Mucosa of rectum (tissue), 2 donors: ENCODE data around the gene NPAS3.
A peak's percentile ranks its signal among the peaks of the same experiment; 100 is the strongest.

Source experiments
- H3K27ac ChIP-seq, 2 donors: one replicate each; pipeline ENCODE4 v1.7.0; 2013; ENCODE audit warnings: inconsistent platforms in 2 of 2, low read depth in 2 of 2, low read length in 2 of 2
- H3K27me3 ChIP-seq, 2 donors: one replicate each; pipeline ENCODE4 v1.7.0; 2013; ENCODE audit warnings: low read length in 2 of 2; ENCODE audit not compliant: control insufficient read depth in 2 of 2, insufficient read depth in 2 of 2
- H3K36me3 ChIP-seq, 2 donors: one replicate each; pipeline ENCODE4 v1.7.0; 2013; ENCODE audit warnings: low read length in 2 of 2; ENCODE audit not compliant: control insufficient read depth in 2 of 2, insufficient read depth in 2 of 2
- H3K4me1 ChIP-seq, 2 donors: one replicate each; pipeline ENCODE4 v1.7.0; 2013; ENCODE audit warnings: low read length in 2 of 2, mild to moderate bottlenecking in 1 of 2; ENCODE audit not compliant: control insufficient read depth in 2 of 2, insufficient read depth in 2 of 2
- H3K4me3 ChIP-seq, 2 donors: one replicate each; pipeline ENCODE4 v1.7.0; 2013; ENCODE audit warnings: low read length in 2 of 2
- H3K9ac ChIP-seq, 2 donors: one replicate each; pipeline ENCODE4 v1.7.0; 2013; ENCODE audit warnings: low read length in 2 of 2, low read depth in 1 of 2, mild to moderate bottlenecking in 1 of 2
- H3K9me3 ChIP-seq, 2 donors: one replicate each; pipeline ENCODE4 v1.7.0; 2013; ENCODE audit warnings: low read length in 2 of 2; ENCODE audit not compliant: control insufficient read depth in 2 of 2
- donor health status: healthy.
- donor health status: Normal muscosa, but diverticular disease.

NPAS3 gene

GRCh38 chr14:33287189-33287588 lies 348.5 kb downstream of the NPAS3 start:
- peak overlapping the region in 1 of 2 donors; percentile 33 for H3K27ac ChIP-seq
- H3K9ac ChIP-seq, result no peak overlapping the region
- peaks cover 0 to 3% of the 10 kb centered on the region in 2 donors for H3K4me1 ChIP-seq
- H3K4me3 ChIP-seq, result no peak overlapping the region
- H3K9me3 ChIP-seq, result no peaks in the 10 kb centered on the region
- H3K27me3 ChIP-seq, result no peaks in the 10 kb centered on the region
- H3K36me3 ChIP-seq, result no peaks in the 10 kb centered on the region

DNA sequence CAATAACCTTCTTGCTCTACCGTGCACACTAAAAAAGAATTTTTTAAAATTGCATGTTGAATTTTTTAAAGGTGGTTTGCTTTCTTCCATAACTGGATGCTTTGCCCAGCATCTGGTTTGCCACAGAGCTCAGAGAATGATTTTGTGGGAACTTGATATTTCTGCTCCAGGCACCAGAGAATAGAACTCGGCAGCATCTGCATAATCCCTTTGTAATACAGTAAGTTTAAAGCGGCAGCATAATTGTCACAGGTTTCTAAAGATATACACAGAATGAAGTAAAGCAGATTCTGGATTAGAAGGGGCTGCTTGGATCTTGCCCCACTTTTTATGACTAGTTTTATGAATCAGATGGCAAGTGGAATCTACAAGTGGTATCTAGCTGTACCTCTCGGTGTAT lies 352.0 kb downstream of the NPAS3 start:
- Histone ChIP-seq H3K9me3 (no peaks in the 10 kb centered on the region), H3K36me3 (no peaks in the 10 kb centered on the region), H3K4me3 (no peak overlapping the region), H3K9ac (no peak overlapping the region), H3K27me3 (no peaks in the 10 kb centered on the region), H3K27ac (no peak overlapping the region), H3K4me1 (peaks cover 0 to 3% of the 10 kb centered on the region in 2 donors)

- no peaks in the 10 kb centered on the region for H3K27me3 ChIP-seq
- H3K36me3 ChIP-seq, result no peaks in the 10 kb centered on the region
- H3K9me3 ChIP-seq, result no peaks in the 10 kb centered on the region
- H3K27ac ChIP-seq, result no peak overlapping the region
- no peak overlapping the region for H3K4me3 ChIP-seq
- H3K4me1 ChIP-seq, result peaks cover 0 to 3% of the 10 kb centered on the region in 2 donors
- no peak overlapping the region for H3K9ac ChIP-seq
Observed at GRCh38 chr14:33291529-33292104, 352.9 kb downstream of the NPAS3 start.

- Histone ChIP-seq H3K4me3 (no peak overlapping the region), H3K4me1 (no peaks in the 10 kb centered on the region), H3K27ac (no peak overlapping the region), H3K9me3 (no peaks in the 10 kb centered on the region), H3K9ac (no peak overlapping the region), H3K27me3 (no peaks in the 10 kb centered on the region), H3K36me3 (no peaks in the 10 kb centered on the region)
Observed at GRCh38 chr14:33294419-33294818, 355.7 kb downstream of the NPAS3 start.

DNA sequence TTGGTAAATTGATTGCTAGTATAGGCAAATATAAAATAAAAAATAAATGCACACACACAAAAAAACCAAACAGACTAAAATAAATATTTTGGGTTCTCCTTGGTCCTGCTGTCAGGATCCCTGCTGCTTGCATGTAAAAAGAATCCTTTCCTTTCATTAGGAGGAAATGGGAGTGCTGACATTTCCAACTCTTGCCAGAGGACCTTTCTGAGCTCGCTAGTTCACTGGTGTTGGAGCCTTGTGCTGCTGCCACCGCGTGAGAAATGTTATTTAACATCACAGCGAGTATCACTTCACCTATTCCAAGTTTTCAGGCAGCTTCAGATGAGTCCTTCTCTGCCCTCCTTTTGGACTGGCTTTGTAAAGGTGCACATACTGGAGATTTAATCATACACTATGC lies 358.9 kb downstream of the NPAS3 start:
- H3K27ac ChIP-seq, result no peak overlapping the region
- no peaks in the 10 kb centered on the region for H3K27me3 ChIP-seq
- no peaks in the 10 kb centered on the region for H3K36me3 ChIP-seq
- H3K9ac ChIP-seq, result no peak overlapping the region
- no peaks in the 10 kb centered on the region for H3K4me1 ChIP-seq
- no peaks in the 10 kb centered on the region for H3K9me3 ChIP-seq
- no peak overlapping the region for H3K4me3 ChIP-seq

DNA sequence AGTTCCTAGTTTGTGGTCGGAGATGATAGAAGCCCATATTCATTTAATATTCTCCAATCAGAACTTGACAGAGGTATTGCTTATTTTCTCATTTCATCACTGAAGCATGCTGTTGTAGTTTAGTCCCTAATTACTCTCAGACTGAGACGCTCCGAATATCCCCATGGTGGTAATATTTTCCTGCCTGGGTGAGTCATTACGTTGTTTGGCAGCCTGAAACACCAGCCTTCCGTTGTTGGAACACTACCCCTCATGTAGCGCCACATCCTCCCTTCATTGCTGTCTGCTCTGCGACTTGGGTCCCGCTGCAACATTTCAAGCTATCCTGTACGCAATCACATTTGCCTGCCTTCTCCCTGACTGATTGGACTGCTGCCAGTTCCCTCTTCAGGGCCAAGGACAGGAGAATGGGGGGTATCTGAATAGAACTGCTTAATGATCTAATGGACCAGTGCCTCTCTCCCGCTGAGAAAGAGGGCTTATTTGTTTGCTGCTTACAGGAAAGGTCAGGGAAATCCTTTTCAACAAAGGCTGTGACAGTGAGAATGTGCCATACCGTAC lies 369.1 kb downstream of the NPAS3 start:
- Histone ChIP-seq H3K27me3 (no peaks in the 10 kb centered on the region), H3K27ac (no peak overlapping the region), H3K36me3 (no peaks in the 10 kb centered on the region), H3K4me1 (no peaks in the 10 kb centered on the region), H3K9me3 (no peaks in the 10 kb centered on the region), H3K9ac (no peak overlapping the region), H3K4me3 (peak overlapping the region in 1 of 2 donors; percentile 35)

- no peaks in the 10 kb centered on the region for H3K36me3 ChIP-seq
- no peak overlapping the region for H3K27ac ChIP-seq
- H3K4me3 ChIP-seq, result no peak overlapping the region
- H3K9ac ChIP-seq, result no peak overlapping the region
- no peaks in the 10 kb centered on the region for H3K27me3 ChIP-seq
- no peaks in the 10 kb centered on the region for H3K4me1 ChIP-seq
- no peaks in the 10 kb centered on the region for H3K9me3 ChIP-seq
Observed at GRCh38 chr14:33309106-33309505, 370.4 kb downstream of the NPAS3 start.

DNA sequence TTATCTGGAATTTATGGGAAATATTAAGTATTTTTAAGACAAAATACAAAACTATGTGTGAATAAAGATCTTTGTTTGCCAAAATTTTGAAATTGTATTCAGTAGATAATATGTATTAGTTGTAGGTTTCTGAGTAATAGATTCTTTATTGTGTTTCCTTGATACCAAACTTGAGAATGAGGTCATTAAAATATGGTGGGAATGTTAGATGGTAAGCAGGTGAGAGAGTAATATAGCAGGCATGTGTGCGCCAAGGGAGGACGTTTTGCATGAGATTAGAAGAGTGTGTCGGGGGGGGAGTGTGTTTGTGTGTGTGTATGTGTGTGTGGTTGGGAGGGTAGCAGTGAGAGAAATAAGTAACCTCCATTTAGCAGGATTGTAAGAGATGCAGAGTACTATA lies 376.5 kb downstream of the NPAS3 start:
- no peak overlapping the region for H3K4me3 ChIP-seq
- H3K9ac ChIP-seq, result no peak overlapping the region
- H3K27ac ChIP-seq, result no peak overlapping the region
- H3K4me1 ChIP-seq, result no peaks in the 10 kb centered on the region
- no peaks in the 10 kb centered on the region for H3K9me3 ChIP-seq
- H3K27me3 ChIP-seq, result no peaks in the 10 kb centered on the region
- H3K36me3 ChIP-seq, result no peaks in the 10 kb centered on the region

GRCh38 chr14:33315721-33316120 lies 377.0 kb downstream of the NPAS3 start:
- H3K36me3 ChIP-seq, result no peaks in the 10 kb centered on the region
- no peak overlapping the region for H3K27ac ChIP-seq
- no peaks in the 10 kb centered on the region for H3K4me1 ChIP-seq
- H3K9ac ChIP-seq, result no peak overlapping the region
- no peak overlapping the region for H3K4me3 ChIP-seq
- no peaks in the 10 kb centered on the region for H3K9me3 ChIP-seq
- no peaks in the 10 kb centered on the region for H3K27me3 ChIP-seq

GRCh38 chr14:33317675-33318074 lies 379.0 kb downstream of the NPAS3 start:
- H3K27me3 ChIP-seq, result no peaks in the 10 kb centered on the region
- no peak overlapping the region for H3K27ac ChIP-seq
- H3K4me1 ChIP-seq, result no peaks in the 10 kb centered on the region
- no peak overlapping the region for H3K9ac ChIP-seq
- no peak overlapping the region for H3K4me3 ChIP-seq
- no peaks in the 10 kb centered on the region for H3K36me3 ChIP-seq
- no peaks in the 10 kb centered on the region for H3K9me3 ChIP-seq
